RPMI8226 (cell line): Measurements from ENCODE around the gene BPIFB3.
"Not testable (repeated sequence)": the region's sequence is repeated elsewhere in the genome, so short reads cannot be mapped to it uniquely, and the experiment has no call there.

Experiments
- DNase-seq: peaks from one replicate; pipeline ENCODE4 v3.0.0-alpha.2; 2015

The BPIFB3 gene

GRCh38 chr20:33028875-33029274 lies 24.8 kb upstream of the BPIFB3 start:
- DNase-seq: no peak

GRCh38 chr20:33030076-33030475 lies 23.6 kb upstream of the BPIFB3 start:
- no peak for DNase-seq

GRCh38 chr20:33030569-33030968 lies 23.1 kb upstream of the BPIFB3 start:
- DNase-seq: no peak

GRCh38 chr20:33031531-33031930 lies 22.2 kb upstream of the BPIFB3 start, which contains the start of gene BPIFB6:
Gene BPIFB6 (plus strand): TSS chr20:33031648. CDS start chr20:33031648, 0 bp downstream.
- DNase-seq: no peak

- no peak for DNase-seq
Measured at GRCh38 chr20:33032555-33032954, 21.1 kb upstream of the BPIFB3 start.

GRCh38 chr20:33033381-33033780 lies 20.3 kb upstream of the BPIFB3 start:
- no peak for DNase-seq

- DNase-seq: no peak
Measured at GRCh38 chr20:33034115-33034514, 19.6 kb upstream of the BPIFB3 start.

- DNase-seq: no peak
Measured at GRCh38 chr20:33034901-33035492, 18.7 kb upstream of the BPIFB3 start.

- DNase-seq: no peak
Measured at GRCh38 chr20:33037456-33037855, 16.2 kb upstream of the BPIFB3 start.

GRCh38 chr20:33038243-33038642 lies 15.5 kb upstream of the BPIFB3 start:
- no peak for DNase-seq

- DNase-seq: no peak
Measured at GRCh38 chr20:33042430-33042829, 11.3 kb upstream of the BPIFB3 start.

- no peak for DNase-seq
Measured at GRCh38 chr20:33042983-33043730, 10.5 kb upstream of the BPIFB3 start.

- DNase-seq: no peak
Measured at GRCh38 chr20:33043731-33044181, 9.9 kb upstream of the BPIFB3 start.

- not testable (repeated sequence) for DNase-seq
Measured at GRCh38 chr20:33045129-33045721, 8.5 kb upstream of the BPIFB3 start.

GRCh38 chr20:33046412-33046811 lies 7.3 kb upstream of the BPIFB3 start:
- no peak for DNase-seq

GRCh38 chr20:33051333-33051732 lies 2.4 kb upstream of the BPIFB3 start:
- no peak for DNase-seq

- DNase-seq: no peak
Measured at GRCh38 chr20:33054381-33054780, 678 bp downstream of the BPIFB3 start.

GRCh38 chr20:33054791-33055190 lies 1.1 kb downstream of the BPIFB3 start:
- no peak for DNase-seq

GRCh38 chr20:33059136-33059535 lies 5.4 kb downstream of the BPIFB3 start:
- DNase-seq: no peak

- no peak for DNase-seq
Measured at GRCh38 chr20:33059741-33060390, 6.2 kb downstream of the BPIFB3 start.

GRCh38 chr20:33061658-33062028 lies 7.9 kb downstream of the BPIFB3 start:
- DNase-seq: no peak

- no peak for DNase-seq
Measured at GRCh38 chr20:33062105-33062824, 8.6 kb downstream of the BPIFB3 start.

- DNase-seq: no peak
Measured at GRCh38 chr20:33062825-33063149, 9.1 kb downstream of the BPIFB3 start.
